ENCODE measurements around the gene QRFP.
"Not testable (repeated sequence)": the region's sequence is repeated elsewhere in the genome, so short reads cannot be mapped to it uniquely, and the experiment has no call there.

Gene QRFP

DNA sequence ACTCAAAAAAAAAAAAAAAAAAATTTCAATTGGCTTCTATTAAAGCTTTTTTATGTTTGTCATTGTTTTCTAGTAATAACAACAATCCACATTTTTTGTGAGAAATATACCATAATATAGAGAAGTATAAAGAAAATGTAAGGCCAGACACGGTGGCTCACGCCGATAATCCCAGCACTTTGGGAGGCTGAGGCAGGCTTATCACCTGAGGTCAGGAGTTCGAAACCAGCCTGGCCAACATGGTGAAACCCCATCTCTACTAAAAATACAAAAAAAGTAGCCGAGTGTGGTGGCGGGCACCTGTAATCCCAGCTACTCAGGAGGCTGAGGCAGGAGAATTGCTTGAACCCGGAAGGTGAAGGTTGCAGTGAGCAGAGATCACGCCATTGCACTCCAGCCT is 48.1 kb downstream of the QRFP start:
- DNase-seq (ENCODE audit: low read depth): not testable (repeated sequence)

DNA sequence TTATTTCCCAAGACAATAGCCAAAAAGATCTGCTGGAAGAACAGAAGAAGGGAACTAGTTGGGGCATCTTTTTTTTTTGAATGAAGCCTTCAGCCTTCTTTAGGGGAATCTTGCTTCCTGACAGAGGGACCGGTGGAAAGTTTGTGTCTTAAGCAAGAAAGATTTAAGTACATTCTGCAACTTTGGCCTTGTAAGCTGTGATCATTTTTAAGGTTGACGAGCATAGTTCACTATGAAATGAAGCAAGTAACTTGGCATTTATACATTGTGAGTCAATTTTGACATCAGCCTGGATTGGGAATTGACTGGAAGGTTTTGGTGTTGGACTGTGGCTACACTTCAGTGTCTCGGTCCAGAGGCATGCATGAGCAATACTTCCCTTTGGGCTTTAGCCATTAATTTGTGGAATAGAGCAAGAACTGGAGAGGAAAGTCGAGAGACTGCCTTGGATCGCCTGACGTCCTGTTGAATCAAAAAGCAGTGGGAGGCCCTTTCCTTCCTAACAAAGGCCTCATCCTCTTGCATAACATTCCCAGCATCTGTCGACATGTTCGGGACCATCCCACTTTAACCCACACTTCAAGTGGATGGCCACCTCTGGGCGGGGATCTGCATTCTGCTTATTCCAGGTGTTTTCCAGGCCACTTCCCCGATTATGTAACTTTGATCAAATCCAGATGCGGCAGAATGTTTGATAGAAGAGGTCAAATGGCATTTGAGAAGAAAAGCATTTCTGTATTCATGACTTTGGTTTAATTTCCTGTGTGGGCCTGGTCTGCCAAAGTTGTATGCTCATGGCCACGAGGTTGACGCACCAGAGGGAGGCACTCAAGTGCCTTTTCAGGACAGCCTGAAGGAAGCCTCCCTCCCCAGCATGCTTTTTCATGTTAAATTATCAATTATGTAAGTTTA is 49.0 kb downstream of the QRFP start:
- no peak for DNase-seq (ENCODE audit: low read depth)

DNA sequence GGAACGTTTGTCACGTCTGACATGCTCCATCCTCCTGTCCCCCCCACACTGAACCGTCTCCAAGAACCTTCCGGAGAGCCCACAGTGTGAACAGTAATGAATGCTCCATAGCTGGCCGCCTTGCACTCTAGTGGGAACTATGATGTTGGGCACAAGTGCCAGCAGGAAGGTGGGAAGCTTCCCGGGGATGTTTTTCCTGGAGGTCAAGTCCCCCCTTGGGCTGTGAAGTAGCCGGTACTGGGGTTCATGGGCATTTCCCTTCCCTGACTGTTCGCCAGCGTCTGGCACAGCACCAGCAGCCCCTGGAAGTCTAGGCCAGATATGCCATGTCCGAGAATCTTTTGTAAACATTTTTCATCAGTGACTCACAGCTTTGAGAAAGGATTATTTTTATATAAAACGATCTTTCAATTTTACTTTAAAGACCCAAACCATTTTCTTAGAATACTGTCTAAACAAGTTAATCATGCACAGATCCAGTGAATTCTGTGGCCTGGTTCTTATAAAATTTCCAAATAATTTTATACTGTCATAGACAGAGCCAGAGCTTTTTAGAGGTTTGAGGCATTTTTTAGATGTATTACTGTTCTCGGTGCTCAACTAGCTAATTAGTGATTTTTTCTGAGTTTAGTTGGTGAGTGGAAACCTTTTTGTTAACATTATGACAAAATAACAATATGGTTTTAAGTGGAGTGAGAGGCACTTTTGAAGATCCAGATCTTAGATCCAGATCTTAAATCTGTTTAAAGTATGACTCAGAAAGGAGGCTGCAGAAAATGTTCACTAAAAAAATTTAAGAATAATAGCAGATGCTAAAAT is 49.9 kb downstream of the QRFP start:
- no peak for DNase-seq (ENCODE audit: low read depth)

DNA sequence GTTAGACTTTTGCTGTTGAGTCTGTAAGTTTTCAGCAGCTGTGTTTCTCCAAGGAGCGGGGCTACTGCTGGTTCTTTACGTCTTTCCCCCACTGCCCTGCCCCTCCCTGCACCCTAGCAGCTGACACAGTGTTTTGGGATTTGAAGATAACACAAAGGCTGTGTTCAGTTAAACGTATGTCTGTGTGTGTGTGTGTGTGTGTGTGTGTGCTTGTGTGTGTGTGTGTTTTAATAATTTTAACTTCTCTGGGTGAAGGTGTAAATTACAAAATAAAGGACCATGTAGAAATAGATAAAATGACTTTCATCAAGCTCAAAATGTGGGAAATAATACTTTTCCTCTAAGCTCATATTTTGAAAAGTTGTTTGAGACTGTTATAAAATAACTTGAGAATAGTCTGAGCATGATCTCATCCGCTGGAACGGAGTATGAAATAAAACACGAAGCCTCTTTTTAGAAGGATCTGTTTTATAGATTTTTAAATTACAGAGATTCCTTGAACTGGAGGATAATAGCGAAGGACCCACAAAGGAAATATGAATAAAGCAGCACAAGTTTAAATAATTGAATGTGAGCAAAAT is 50.6 kb downstream of the QRFP start:
- no peak for DNase-seq (ENCODE audit: low read depth)

DNA sequence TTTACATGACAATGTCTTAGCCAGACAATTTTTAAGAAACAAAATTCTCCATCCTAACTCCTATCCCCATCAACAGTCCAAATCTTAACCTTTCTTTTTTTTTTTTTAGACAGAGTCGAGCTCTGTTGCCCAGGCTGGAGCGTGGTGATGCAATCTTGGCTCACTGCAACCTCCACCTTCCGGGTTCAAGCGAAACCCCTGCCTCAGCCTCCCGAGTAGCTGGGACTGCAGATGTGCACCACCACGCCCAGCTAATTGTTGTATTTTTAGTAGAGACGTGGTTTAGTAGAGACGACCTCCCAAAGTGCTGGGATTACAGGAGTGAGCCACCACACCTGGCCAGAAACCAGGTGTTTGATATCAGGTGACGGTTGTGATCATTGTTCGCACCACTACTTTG is 51.4 kb downstream of the QRFP start:
- DNase-seq (ENCODE audit: low read depth): no peak

DNA sequence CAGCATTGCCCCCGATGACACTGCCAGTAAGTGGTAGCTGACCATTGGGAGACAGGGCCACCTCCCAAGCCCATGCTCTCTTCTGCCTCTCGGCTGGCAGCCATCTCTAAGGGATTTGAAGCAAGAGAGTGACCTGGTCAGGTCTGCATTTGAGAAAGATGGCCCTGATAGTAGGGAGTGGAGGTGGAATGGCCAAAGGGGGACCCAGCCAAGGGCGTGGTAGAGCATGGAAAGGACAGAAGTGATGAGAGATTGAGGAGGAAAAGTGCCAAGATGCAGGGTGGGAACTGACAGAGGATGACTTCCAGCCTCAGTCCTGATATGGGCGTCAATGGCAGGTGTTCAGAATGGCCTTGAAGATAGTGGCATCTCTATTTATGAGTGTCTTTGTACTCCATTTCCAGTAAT is 52.6 kb downstream of the QRFP start:
- DNase-seq (ENCODE audit: low read depth): no peak

DNA sequence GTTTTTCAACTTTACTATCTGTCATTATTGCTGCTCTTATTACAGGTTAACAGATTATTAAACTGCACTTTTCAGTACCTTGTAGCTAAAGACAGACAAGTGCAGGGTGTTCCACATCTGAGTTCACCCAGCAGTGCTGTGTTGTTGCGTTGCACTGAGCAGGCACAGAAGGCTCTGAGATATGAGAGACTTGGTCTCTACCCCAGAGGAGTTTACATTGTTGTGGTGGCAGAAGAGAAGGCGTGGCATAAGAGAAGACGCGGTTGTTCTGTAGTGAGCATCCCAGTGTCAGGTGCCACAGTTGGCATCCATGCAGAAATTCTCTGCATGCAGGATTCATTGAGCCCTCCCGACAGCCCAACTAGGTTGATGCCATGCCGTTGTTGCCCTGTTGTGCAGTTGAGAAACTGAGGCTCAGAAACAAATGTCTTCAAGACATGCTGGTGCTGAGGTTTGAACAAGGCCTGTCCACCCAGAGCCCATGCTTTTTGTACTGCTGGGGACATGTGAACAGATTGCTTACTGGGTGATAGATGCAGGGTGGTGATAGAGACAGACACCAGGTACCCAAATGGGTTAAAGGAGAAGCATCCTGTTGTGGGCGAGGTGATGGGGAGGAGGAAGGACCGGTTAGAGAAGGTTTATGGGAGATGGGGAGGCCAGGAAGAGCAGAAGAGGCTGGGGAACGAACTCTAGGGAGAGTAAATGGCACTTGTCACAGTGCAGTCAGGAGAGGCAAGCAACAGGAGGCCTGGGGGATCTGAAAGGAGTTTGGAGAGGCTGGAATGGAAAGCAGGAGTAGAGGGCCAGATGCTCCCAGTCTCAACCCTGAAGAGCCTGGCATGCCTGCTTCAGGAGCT is 53.3 kb downstream of the QRFP start:
- DNase-seq (ENCODE audit: low read depth): no peak

Data from stimulated activated CD8-positive, alpha-beta memory T cell treated with anti-CD3 and anti-CD28 coated beads, Interleukin-12 subunit alpha, Interleukin-12 subunit beta, amount 100 ng/mL, for 1 hour (primary cell).